OCI-LY1 (cell line): ENCODE results near the gene TMTC4.

Experiments used
- EZH2 ChIP-seq: fragments of 200-600 bp; sonication (generic), shearing (Covaris generic); IDR thresholded peaks from 2 replicates; pipeline ENCODE4 v1.8.0; 2017; ENCODE audit warnings: borderline replicate concordance, mixed run types, mild to moderate bottlenecking, antibody characterized with exemption, low read length, moderate library complexity, mixed read lengths
- TF ChIP-seq, protein P1 (sequence below): fragments of 200-600 bp; sonication (generic), shearing (Covaris generic); IDR thresholded peaks from 2 replicates; pipeline ENCODE4 v1.5.1; 2017; ENCODE audit warnings: mild to moderate bottlenecking, antibody characterized with exemption, low read length, moderate library complexity, mixed read lengths

- TF ChIP-seq, protein P1, sequence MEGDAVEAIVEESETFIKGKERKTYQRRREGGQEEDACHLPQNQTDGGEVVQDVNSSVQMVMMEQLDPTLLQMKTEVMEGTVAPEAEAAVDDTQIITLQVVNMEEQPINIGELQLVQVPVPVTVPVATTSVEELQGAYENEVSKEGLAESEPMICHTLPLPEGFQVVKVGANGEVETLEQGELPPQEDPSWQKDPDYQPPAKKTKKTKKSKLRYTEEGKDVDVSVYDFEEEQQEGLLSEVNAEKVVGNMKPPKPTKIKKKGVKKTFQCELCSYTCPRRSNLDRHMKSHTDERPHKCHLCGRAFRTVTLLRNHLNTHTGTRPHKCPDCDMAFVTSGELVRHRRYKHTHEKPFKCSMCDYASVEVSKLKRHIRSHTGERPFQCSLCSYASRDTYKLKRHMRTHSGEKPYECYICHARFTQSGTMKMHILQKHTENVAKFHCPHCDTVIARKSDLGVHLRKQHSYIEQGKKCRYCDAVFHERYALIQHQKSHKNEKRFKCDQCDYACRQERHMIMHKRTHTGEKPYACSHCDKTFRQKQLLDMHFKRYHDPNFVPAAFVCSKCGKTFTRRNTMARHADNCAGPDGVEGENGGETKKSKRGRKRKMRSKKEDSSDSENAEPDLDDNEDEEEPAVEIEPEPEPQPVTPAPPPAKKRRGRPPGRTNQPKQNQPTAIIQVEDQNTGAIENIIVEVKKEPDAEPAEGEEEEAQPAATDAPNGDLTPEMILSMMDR: no peak
- TF ChIP-seq EZH2: no peak
These were observed 1.1 kb upstream of the TMTC4 start for GRCh38 chr13:100675661-100676129.
